Smooth muscle cell (in vitro differentiated cells): ENCODE measurements around the gene MPHOSPH9. TPM values are rescaled to one million over a fixed set of nuclear protein-coding genes. Genes with fewer than 3 reads are reported as not detected.

ENCODE experiments used
- DNase-seq: peaks from one replicate; lab custom pipeline; 2025; ENCODE audit not compliant: unreplicated experiment; lab: John Stamatoyannopoulos, UW
- H2AFZ ChIP-seq: fragments of 200-600 bp; sonication (generic); 2 replicates; pipeline ENCODE4 v1.6.0; 2016; ENCODE audit warnings: antibody characterized with exemption, low read depth, mild to moderate bottlenecking
- H3F3A ChIP-seq: fragments of 200-600 bp; sonication (generic); 2 replicates; pipeline ENCODE4 v1.6.0; 2017; ENCODE audit warnings: antibody characterized with exemption, low read depth
- H3K27ac ChIP-seq: fragments of 200-600 bp; sonication (generic); 2 replicates; pipeline ENCODE4 v1.5.1; 2016; ENCODE audit warnings: low read depth, mild to moderate bottlenecking
- H3K27me3 ChIP-seq: fragments of 200-600 bp; sonication (generic); 2 replicates; pipeline ENCODE4 v1.6.1; 2016; ENCODE audit warnings: low read depth, mild to moderate bottlenecking
- H3K36me3 ChIP-seq: fragments of 200-600 bp; sonication (generic); 2 replicates; pipeline ENCODE4 v1.5.1; 2016; ENCODE audit warnings: low read depth
- H3K4me1 ChIP-seq: fragments of 200-600 bp; sonication (generic); 2 replicates; pipeline ENCODE4 v1.5.1; 2016; ENCODE audit warnings: low read depth
- H3K4me2 ChIP-seq: fragments of 200-600 bp; sonication (generic); 2 replicates; pipeline ENCODE4 v1.6.0; 2016; ENCODE audit warnings: mild to moderate bottlenecking
- H3K4me3 ChIP-seq: fragments of 200-600 bp; sonication (generic); 2 replicates; pipeline ENCODE4 v1.5.1; 2016; ENCODE audit warnings: mild to moderate bottlenecking
- H3K79me2 ChIP-seq: fragments of 200-600 bp; sonication (generic); 2 replicates; pipeline ENCODE4 v1.6.0; 2016; ENCODE audit warnings: low read depth, mild to moderate bottlenecking
- H3K9ac ChIP-seq: fragments of 200-600 bp; sonication (generic); 2 replicates; pipeline ENCODE4 v1.6.0; 2016; ENCODE audit warnings: low read depth
- H3K9me3 ChIP-seq: fragments of 200-600 bp; sonication (generic); replicated peaks from 2 replicates; pipeline ENCODE4 v1.5.1; 2016; ENCODE audit warnings: low read depth
- H4K20me1 ChIP-seq: fragments of 200-600 bp; sonication (generic); 2 replicates; pipeline ENCODE4 v1.6.0; 2016; ENCODE audit warnings: low read depth
- CTCF ChIP-seq: fragments of 200-600 bp; sonication (generic); IDR thresholded peaks from 2 replicates; pipeline ENCODE4 v1.5.1; 2017; ENCODE audit warnings: borderline replicate concordance, mild to moderate bottlenecking, antibody characterized with exemption; ENCODE audit not compliant: insufficient read depth, poor library complexity, severe bottlenecking
- WGBS: methylation state at CpG from one replicate; pipeline ENCODE4 v1.1.7; 2016; ENCODE audit warnings: low lambda C conversion rate; 5-methylcytosine and 5-hydroxymethylcytosine counted together
- polyA plus RNA-seq: library from polyadenylated mRNA; unstranded; fragments of >200 nt; fragmentation: Nextera tagmentation; extraction: Ambion mirVana; gene quantifications from 2 replicates; pipeline ENCODE4 v1.2.1, GENCODE V29; 2016
- total RNA-seq: library from RNA; depleted of rRNA; stranded (reverse); fragments of >200 nt; gene quantifications from 2 replicates; pipeline ENCODE4 v1.2.3, GENCODE V29; 2014

Gene MPHOSPH9
- total and polyA plus RNA-seq, 2 experiments from 2014 or later, result 7.4 to 70.8 TPM

- Histone ChIP-seq H3K4me3 (no peak overlapping the region), H3K9ac (no peak overlapping the region), H2AFZ (no peak overlapping the region), H3K27me3 (no peaks in the 10 kb centered on the region), H3K4me1 (peaks cover 27% of the 10 kb centered on the region), H3K9me3 (no peaks in the 10 kb centered on the region), H3K36me3 (no peaks in the 10 kb centered on the region), H3F3A (peaks cover 26% of the 10 kb centered on the region), H4K20me1 (peaks cover 10% of the 10 kb centered on the region), H3K27ac (no peak overlapping the region), H3K79me2 (peaks cover 43% of the 10 kb centered on the region), H3K4me2 (no peak overlapping the region)
- TF ChIP-seq CTCF, result no peak
- DNase-seq, result no peak
- 74% methylated on average over 10 of the region's 11 CpGs for WGBS
Observed at GRCh38 chr12:123142921-123143735, 89.8 kb downstream of the MPHOSPH9 start.

- TF ChIP-seq CTCF, result no peak
- Histone ChIP-seq H4K20me1 (peaks cover 10% of the 10 kb centered on the region), H3K27me3 (no peaks in the 10 kb centered on the region), H3K4me2 (peak overlapping the region; percentile 73), H3K4me1 (peaks cover 27% of the 10 kb centered on the region), H2AFZ (no peak overlapping the region), H3K79me2 (peaks cover 43% of the 10 kb centered on the region), H3K4me3 (no peak overlapping the region), H3K9me3 (no peaks in the 10 kb centered on the region), H3F3A (peaks cover 23% of the 10 kb centered on the region), H3K36me3 (no peaks in the 10 kb centered on the region), H3K9ac (no peak overlapping the region), H3K27ac (peak overlapping the region; percentile 11)
- WGBS, result 59% methylated on average over 5 of the region's 5 CpGs
- no peak for DNase-seq
Observed at GRCh38 chr12:123142518-123142840, 90.5 kb downstream of the MPHOSPH9 start.

GRCh38 chr12:123141615-123142517 is 91.1 kb downstream of the MPHOSPH9 start:
- no peak overlapping the region for H2AFZ ChIP-seq
- no peak overlapping the region for H3K9ac ChIP-seq
- peak overlapping the region; percentile 73 for H3K4me2 ChIP-seq
- DNase-seq, result no peak
- H3F3A ChIP-seq, result peaks cover 18% of the 10 kb centered on the region
- TF ChIP-seq CTCF, result no peak
- H3K4me1 ChIP-seq, result peaks cover 27% of the 10 kb centered on the region
- H3K4me3 ChIP-seq, result peak overlapping the region; percentile 18
- H3K27me3 ChIP-seq, result no peaks in the 10 kb centered on the region
- WGBS, result 31% methylated on average over 15 of the region's 15 CpGs
- peak overlapping the region; percentile 71 for H3K27ac ChIP-seq
- H4K20me1 ChIP-seq, result peaks cover 10% of the 10 kb centered on the region
- H3K36me3 ChIP-seq, result no peaks in the 10 kb centered on the region
- no peaks in the 10 kb centered on the region for H3K9me3 ChIP-seq
- H3K79me2 ChIP-seq, result peaks cover 43% of the 10 kb centered on the region
